HG02678 (cell line): Measurements from ENCODE around the gene VIPR2.
"Not testable (repeated sequence)": the region's sequence is repeated elsewhere in the genome, so short reads cannot be mapped to it uniquely, and the experiment has no call there.

Experiments used
- ATAC-seq: cut with Tn5 transposase; IDR thresholded peaks from one replicate; pipeline ENCODE4 v1.9.1; 2021; ENCODE audit warnings: mild to moderate bottlenecking, moderate library complexity; ENCODE audit not compliant: unreplicated experiment

The VIPR2 gene, protein sequence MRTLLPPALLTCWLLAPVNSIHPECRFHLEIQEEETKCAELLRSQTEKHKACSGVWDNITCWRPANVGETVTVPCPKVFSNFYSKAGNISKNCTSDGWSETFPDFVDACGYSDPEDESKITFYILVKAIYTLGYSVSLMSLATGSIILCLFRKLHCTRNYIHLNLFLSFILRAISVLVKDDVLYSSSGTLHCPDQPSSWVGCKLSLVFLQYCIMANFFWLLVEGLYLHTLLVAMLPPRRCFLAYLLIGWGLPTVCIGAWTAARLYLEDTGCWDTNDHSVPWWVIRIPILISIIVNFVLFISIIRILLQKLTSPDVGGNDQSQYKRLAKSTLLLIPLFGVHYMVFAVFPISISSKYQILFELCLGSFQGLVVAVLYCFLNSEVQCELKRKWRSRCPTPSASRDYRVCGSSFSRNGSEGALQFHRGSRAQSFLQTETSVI

DNA sequence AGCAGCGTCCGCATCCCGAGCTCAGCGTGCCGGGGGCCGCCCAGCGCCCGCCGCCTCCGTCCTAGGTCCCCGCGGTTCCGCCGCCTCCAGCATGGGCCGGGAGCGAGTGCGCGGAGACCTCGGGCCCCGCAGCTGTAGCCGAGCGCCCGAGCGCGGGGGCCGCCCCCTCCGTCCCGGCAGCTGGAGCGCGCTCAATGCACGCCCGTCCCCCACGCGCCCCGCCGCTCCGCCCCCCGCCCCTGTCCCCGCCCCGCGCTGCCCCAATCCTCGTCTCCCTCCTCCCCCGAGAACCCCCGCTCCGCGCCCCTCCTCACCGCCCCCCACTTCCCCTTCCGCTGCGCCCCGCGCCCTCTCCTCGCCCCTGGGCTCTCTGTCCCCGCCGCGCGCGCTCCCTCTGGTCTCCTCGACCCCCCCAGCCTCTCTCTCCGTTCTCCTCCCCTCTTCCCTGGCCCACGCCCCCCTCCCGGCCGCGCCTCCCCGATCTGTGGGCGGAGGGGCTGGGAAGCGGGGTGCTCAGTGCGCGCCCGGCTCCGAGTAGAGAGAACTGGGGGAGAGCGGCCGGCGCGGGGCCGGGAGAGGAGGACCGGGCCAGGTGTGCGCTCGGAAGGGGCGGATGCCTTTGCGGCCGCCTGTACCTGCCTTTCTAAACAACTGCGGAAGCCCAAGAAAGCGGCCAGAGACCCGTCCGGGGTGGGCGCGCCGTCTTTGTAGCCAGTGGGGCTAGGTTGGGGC lies at the start of gene VIPR2:
VIPR2 (minus strand) TSS at position 110 of the 732 bp plus-strand sequence; CDS start at position 14, 96 bp downstream.
- no peak for ATAC-seq

DNA sequence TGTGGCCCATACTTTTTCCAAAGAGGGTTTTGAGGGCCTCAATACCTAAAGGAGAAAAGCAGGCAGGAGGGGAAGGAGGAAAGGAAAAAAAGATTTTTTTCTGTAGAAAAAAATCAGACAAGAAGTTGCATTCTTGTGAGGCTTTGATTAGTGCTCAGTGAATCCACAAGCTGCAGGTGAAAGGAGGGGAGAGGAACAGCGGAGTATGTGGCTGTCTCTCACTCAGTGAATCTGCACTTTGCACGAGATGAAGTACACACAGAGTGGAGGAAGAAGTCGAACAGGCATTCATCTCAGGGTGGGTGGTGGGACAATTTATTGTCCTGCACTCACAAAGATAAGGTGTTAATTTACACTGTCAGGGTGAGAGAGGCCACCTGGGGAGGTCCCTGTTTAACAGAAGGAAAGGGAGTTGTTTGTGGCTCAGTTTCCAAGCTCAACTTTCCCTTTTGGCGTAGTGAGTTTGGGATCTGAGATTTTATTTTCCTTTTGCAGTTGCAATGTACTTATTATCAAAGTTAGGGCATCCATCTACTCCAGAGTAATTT lies 49.0 kb upstream of the VIPR2 start:
- no peak for ATAC-seq

DNA sequence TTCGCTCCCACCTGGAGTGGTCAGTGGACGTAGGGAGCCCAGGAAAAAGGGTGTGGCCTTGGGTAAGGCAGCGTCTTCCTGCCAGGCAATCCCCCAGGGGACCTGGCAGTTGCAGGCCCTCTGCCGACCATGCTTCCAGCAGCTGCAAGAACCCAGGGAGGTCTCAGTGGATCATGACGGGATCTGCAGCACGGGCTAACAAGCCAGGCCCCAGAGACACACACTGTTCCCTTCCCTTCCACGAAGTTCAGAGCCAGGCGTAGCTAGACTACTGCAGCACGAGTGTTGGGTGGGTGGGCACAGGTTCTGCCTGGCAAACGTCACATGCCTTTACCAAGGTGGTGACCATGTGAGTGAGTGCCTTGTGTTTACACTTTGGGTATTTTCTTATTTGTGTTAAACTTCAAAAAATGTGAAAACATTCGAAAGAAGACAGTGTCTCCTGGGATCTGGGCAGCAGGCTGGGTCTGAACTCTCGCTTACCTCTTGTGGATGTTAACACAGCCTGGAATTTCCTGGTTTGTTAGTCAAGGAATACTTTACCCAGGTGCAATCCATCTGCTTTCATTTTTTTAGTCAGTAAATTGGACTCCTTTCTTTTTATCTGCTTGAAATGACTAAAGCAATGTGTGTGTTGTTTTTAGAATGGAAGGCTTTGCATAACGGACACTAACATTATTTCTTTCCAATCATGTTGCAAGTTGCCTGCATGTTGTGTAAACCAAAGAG lies 48.2 kb upstream of the VIPR2 start:
- ATAC-seq, result no peak

- no peak for ATAC-seq
Observed at GRCh38 chr7:159192013-159192412, 47.3 kb upstream of the VIPR2 start.

DNA sequence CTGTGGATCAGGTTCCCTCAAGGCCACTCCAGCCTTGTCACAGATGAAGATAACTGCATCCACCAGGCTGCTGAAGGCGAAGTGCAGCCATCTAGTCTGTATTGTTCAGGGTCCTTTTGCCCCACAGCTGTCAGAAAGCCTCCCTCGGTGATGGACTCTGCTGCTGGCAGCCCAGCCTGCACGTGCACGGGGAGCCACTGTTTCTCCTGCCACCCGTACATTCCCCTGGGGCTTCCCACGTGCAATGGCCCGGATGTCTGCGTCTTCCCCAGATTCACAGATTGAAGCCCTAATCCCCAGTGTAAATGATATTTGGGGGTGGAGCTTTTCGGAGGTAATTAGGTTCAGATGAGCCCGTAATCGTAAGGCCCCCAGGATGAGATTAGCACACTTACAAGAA lies 46.6 kb upstream of the VIPR2 start:
- ATAC-seq, result no peak

DNA sequence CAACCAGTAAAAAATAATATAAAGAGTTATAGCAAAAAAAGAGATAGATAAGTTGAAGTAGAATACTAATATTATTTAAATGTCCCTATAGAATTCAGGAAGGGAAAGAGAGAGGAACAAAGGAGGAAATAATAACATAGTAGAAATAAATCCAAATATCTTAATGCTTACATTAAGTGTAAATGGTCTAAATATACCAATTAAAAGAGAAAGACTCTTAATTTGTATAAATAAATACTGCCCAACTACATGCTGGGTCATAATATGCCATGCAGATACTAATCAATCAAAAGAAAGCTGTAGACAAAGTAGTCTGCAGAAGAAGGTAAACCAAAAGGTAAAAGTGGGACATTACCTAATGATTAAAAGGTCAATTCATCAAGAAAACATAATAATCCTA lies 43.3 kb upstream of the VIPR2 start:
- ATAC-seq, result no peak

DNA sequence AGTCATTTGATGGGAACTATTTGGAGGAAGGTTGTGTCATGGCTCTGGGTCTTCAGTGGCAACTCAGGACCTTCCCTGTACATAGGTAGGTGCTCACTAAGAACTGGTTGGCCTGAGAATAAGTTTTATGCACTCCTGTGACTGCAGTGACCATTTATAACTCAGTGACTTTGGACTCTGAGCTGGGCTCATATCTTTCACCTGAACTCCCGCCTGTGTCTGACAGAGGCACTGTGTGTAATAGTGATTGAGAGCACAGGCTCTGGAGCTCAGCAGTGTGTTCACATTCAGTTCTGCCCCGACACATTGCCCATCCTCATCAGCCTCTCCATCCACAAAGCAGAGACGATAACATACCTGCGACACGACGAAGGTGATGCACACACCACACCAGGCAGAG lies 34.6 kb upstream of the VIPR2 start:
- ATAC-seq, result no peak

DNA sequence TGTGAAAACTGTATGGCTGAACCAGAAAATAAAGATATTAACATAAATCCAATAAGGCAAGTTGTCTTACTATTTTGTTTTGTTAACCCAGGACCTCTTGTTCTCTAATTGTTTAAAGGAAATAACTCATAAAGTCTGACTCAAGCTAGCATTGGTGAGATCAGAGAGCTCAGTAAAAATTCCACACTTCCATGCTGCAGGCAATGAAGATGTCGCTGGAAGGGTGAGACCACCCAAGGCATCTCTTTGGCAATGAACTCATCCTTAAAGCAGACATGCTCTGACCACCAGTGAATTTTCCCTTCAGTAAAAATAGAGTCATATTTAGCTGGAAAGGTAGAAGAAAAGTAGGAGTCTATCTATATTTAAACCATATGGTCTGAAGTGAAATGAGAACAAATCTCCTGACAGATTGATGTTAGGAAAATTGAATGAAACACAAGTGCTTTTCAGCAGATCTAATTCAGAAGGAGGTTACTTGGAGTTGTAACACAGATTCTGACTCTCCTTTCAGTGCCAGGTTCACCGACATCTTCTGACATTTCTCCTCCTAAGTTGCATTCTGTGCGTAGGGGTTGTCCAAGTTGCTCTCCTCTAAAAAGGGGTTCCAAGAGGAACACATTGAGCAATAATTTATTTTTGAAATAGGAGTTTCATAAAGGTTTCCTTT lies 32.8 kb upstream of the VIPR2 start:
- ATAC-seq, result no peak

DNA sequence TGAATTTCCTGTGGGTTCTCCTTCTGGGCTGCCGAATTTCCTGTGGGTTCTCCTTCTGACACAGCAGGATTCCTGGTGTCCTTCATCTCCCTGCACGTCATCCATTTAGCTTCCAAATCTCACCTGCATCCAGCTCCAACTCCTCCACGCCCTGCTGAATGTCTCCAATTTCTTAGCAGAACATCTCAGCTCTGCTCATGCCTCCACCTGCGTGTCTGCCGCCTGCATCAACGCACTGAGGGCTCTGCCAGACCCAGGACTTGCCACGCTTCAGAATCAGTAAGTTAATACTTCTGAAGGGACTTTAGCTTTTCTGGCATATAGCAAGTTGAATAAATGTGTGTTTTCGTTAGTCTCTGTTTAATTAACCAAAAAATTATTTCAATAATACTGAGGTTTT lies 31.1 kb upstream of the VIPR2 start:
- ATAC-seq, result no peak

- ATAC-seq, result not testable (repeated sequence)
Observed at GRCh38 chr7:159175100-159175499, 30.4 kb upstream of the VIPR2 start.

DNA sequence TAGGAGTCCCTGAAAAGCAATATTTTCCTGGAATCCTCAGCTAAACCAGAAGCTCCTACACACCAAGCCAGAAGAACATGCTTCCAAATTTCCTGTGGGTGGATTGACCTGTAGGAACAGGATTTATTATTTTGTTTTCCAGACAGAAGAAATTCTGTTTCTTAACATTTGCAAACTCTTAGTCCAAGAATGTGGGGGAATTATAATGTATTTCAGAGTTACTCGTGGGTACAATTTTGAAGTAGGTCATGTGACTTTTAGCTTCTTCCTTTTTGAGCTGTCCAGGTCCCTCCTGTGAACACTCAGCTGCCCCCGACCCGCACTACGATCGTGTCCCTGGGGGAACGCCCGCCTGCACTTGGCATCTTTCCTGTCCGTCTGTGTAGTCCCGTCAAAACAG lies 27.7 kb upstream of the VIPR2 start:
- ATAC-seq, result no peak

- ATAC-seq, result no peak
Observed at GRCh38 chr7:159169391-159169790, 24.7 kb upstream of the VIPR2 start.

DNA sequence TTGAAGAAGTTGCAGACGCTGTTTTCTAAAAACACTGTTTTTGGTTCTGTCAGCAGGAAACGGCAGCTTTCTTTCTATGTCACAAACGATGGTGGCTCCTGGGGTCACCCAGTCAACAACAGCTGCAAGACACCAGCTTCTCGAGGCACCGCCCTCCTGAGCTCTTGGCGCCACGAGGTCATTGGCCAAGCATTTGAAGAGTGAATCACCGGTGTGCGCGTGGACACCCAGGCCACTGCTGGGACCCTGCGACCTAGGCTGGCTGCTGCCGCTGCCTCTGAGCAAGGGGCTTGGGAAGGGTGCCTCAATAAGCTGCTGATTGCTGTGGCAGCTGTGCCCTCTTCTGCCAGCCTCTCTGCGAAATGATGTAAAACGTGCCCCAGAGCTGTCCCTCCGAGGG lies 22.5 kb upstream of the VIPR2 start:
- no peak for ATAC-seq

DNA sequence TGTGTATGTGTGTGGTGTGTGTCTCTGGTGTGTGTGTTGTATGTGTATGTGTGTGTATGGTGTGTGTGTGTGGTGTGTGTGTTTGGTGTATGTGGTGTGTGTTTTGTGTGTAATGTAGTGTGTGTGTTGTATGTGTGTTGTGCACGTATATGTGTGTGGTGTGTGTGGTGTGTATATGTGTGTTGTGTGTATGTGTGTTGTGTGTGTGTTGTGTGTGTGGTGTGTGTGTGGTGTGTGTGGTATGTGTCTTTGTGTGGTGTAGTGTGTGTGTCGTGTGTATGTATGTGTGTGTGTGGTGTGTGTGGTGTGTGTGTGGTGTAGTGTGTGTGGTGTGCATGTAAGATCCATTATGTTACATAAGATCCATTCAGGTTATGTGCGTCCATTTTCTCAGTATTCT lies 21.9 kb upstream of the VIPR2 start:
- ATAC-seq, result no peak

GRCh38 chr7:159165352-159165751 lies 20.7 kb upstream of the VIPR2 start:
- no peak for ATAC-seq

- not testable (repeated sequence) for ATAC-seq
Observed at GRCh38 chr7:159163703-159164301, 19.1 kb upstream of the VIPR2 start.

DNA sequence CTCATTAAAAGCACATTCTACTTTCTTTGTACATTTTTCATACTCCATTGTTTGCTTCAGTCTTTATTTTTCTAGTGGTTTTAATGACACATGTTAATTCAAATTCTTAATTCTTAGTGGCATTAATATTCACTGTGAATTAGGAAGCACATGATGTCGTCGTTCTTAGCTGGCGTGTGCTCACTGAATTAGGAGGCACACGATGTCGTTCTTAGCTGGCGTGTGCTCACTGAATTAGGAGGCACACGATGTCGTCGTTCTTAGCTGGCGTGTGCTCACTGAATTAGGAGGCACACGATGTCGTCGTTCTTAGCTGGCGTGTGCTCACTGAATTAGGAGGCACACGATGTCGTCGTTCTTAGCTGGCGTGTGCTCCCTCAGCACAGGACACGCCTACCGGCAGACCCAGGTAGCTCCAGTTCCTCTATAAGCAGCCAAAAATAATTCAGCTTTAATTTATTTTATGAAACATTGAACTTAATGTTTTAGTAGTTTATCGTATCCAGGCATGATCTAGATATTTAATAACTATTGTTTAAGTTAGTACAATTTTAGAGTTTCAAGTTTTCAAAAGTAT lies 17.5 kb upstream of the VIPR2 start:
- ATAC-seq, result not testable (repeated sequence)

DNA sequence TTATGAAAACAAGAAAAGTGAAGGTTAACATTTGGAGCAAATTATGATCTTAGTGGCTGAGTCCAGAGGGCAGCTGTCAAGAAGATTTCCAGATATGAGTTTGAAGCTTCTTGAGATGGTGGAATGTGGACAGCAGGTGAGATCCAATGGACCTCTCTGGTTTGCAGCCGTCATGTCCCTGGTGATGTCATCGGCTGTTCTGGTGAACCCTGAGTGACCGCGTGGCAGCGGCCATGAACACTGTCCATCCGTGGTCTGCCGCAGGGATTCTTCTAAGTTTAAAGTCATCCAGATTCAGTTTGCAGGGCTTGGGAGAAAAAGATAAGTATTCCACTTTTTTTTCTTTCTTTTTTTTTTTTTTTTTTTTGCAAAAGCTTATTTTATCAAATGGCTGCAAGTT lies 15.8 kb upstream of the VIPR2 start:
- no peak for ATAC-seq

DNA sequence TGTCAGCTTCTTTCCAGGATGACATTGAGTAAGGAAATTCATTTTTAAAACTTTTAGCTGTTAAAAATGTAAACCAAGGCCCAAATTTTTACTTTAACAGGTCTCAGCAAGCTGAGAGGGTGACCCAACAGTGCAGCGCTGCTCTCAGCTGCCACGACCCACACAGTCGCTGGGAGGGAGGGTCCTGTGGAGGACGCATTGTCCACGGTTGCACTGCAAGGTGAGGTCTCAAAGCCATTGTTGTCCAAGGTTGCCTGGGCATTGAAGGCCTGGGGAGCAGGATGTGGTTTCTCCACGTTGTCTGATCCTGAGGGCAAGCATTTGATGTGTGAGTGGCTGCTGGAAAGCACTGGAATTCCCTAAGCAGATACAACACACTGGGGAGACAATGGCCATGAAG lies 15.1 kb upstream of the VIPR2 start:
- no peak for ATAC-seq

DNA sequence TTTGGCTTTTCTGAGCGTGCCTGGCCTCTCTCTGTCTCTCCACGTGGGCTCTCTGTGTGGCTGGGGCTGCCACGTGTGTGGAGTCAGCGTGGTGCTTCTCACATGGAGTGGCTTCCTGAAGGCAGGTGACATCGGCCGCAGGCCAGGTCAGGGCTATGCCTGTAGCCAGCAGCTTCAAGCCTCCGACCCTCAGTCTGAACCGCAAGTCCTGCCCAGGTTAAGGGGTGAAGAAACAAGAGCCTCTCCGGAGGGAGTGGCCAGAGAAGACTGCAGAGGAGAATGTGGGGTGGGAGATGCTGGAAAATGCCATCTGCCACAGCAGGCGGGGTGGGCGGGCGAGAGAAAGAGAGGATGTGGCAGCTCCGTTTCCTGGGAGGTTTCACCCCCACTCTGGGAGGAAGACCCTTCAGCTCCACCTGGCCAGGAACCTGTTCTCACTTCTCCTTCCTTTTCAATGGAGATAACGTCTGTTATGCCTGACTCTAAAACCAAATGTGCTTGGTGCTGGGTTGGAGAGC lies 14.3 kb upstream of the VIPR2 start:
- no peak for ATAC-seq
